ENCODE measurements around the gene PERM1.
"Not testable (repeated sequence)": the region's sequence is repeated elsewhere in the genome, so short reads cannot be mapped to it uniquely, and the experiment has no call there.

The PERM1 gene

DNA sequence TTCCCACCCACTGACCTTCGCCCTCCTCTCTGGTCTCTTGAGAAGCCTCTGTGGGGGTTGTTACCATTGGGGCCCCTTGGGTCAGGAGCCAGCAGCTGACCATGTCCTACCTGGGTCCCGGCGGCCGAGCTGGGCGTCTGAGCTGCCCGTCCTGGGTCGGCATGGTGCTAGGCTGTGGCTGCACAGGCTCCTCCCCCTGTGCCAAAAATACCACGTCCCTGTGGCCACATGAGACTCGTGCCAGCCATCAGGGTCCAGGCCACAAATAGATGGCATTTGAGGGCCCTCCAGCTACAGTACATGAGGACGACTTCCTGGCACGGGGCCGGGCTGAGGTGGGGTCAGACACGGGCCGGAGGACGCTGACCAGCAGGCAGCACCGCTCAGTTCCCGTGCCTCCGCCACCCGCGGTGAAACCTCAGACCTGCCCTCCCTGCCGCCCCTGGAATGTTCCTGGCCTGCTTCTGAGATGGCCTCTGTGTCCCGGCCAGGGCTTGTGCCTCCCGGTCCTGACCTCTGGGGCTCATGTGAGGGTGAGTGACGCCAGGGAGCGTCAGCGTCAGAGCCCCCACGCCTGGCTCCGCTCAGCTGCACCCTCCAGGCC is at the start of gene PERM1:
Gene PERM1, minus strand, starts transcription at position 139 of the 604 bp plus-strand sequence. CDS start 1,064 bp downstream, outside the sequence.
- DNase-seq (ENCODE audit: low spot score) (no peak), FAIRE-seq (no peak)

DNA sequence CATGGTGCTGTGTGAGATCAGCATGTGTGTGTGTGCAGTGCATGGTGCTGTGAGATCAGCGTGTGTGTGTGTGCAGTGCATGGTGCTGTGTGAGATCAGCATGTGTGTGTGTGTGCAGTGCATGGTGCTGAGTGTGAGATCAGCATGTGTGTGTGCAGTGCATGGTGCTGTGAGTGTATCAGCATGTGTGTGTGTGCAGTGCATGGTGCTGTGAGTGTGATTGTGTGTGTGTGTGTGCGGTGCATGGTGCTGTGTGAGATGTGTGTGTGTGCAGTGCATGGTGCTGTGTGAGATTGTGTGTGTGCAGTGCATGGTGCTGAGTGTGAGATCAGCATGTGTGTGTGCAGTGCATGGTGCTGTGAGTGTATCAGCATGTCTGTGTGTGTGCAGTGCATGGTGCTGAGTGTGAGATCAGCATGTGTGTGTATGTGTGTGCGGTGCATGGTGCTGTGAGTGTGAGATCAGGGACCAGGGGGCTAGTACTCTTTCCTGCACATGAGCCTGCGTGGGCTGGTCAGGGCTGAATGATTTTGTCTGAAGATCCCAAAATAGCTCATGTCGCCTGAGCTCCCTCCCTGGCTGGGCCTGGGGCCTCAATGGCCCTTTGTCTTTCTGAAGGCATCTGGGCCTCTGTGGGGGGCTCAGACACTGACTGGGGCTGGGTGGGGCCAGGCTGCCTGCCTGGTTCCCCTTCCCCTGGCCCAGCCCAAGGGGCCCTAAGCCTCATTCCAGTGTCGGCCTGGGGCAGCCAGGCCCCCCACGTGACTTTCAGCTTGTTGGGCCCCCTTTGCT is 49.2 kb upstream of the PERM1 start:
- not testable (repeated sequence) for DNase-seq (ENCODE audit: low spot score)

DNA sequence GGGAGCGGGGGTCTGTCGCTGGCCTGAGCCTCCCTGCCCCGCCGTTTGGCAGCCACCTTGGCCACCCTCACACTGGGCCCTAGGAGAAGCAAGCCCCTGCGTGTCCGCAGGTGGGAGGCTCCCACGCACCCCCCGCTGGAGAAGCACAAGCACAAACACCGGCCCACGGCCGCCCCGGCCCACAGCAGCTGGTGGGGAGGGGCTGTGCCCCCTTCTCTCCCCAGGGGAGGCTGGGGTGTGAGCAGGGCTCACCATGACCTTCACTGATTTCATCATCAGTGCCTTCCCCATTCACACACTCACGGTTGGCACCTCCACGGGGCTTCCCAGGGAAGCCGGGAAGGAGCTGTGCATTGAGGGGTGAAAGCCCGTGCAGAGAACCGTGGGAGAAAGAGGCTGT is 45.9 kb upstream of the PERM1 start:
- DNase-seq (ENCODE audit: low spot score), result no peak
- no peak for FAIRE-seq

More for the DNA sequence above, 49.2 kb upstream of the PERM1 start:
- FAIRE-seq, result not testable (repeated sequence)

- FAIRE-seq, result no peak
- DNase-seq (ENCODE audit: low spot score), result no peak
Observed at GRCh38 chr1:1026599-1027413, 44.9 kb upstream of the PERM1 start.

DNA sequence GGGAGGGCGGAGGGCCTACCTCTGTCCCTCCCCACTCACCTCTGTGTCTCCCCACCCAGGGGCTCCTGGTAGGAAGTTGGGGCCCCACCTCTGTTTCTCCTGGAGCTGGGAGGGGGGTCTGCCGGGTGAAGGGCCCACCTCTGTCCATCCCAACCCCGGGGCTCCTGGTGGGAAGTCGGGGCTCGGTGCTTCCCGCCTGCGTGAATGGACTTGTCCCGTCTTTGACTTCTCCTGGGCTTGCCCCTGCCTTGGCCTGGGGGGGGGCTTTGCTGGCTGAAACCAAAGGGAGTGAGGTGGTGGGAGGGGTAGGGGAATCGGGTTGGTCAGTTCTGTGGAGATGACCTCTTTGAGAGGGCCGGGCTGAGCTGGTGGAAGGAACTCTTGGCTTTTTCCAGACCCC is 43.8 kb upstream of the PERM1 start:
- no peak for FAIRE-seq
- DNase-seq (ENCODE audit: low spot score), result no peak

DNA sequence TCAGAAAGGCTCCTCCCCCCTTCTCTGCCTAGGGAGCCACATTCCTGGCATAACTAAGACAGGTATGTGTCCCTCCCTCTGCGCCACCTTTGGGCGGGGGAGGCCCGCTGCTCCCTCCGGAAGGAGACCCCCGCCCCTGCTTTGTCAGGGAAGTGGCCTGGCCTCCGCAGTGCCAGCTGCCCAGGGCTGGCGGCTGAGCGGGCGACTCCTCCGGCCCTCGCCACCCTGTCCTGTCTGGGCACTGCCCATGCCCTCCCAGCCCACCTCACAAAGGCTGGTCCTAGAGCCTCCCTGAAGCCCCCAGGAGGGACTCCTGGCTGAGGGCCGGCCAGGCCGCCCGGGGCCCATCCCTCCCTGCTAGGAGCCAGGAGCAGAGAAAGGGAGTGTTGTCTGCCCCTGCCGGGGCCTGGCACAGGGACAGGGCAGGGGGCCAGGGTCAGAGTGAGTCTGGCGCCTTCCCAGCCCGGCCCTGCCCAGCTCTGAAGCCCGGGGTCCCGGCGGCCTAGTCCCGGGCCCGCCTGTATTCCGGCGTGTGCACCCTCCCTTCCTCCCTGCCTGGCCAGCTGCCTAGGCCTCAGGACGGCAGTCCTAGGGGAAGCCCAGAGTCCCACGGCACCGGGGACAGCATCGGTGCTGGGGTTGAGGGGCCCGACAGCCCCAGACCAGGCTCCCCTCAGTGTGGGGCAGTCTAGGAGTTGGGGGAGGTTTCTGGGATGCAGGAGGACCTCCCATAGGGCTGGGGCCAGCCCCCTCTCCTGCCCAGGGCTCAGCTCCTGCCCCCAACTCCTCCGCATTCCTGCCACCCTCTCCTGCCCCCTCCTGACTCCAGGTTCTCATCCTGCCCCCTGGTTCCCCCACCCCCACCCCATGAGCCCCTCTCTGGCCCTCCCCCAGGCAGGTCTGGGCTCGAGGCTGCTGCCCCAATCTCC is 43.1 kb upstream of the PERM1 start:
- FAIRE-seq (peak; percentile 61), DNase-seq (ENCODE audit: low spot score) (peak; percentile 90)

GRCh38 chr1:1024149-1024770 is 42.4 kb upstream of the PERM1 start:
- no peak for DNase-seq (ENCODE audit: low spot score)
- FAIRE-seq, result no peak

- no peak for DNase-seq (ENCODE audit: low spot score)
Observed at GRCh38 chr1:1023700-1024099, 41.8 kb upstream of the PERM1 start.

DNA sequence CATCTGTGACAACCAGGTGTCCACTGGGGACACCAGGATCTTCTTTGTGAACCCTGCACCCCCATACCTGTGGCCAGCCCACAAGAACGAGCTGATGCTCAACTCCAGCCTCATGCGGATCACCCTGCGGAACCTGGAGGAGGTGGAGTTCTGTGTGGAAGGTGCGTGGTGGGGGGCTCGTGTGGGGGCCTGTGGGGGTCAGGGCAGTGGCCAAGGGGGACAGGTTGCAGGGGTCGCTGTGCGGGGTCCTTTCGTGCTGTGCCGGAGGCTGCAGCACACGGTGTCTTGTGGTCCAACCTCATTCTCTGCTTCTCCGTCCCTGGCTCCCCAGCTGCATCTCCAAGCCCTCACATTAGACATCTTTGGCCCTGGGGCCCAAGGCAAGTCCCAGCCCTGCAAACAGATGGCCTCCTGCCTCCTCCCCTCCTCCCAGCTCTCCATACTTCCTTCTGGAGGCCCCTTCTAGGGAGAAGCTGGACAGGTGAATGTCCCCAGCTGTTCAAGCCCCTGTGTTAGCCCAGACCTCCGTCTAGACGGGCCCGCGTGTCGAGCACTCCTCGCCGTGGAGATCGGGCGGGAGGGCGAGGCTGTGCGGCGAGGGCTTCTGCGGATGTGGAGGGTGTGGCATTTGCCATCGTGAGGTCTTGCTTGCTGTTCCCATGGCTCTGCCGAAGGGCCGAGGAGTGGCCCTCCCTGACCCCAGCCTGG is 40.6 kb upstream of the PERM1 start:
- no peak for FAIRE-seq
- no peak for DNase-seq (ENCODE audit: low spot score)

More at GRCh38 chr1:1023700-1024099, 41.8 kb upstream of the PERM1 start:
- no peak for FAIRE-seq

DNA sequence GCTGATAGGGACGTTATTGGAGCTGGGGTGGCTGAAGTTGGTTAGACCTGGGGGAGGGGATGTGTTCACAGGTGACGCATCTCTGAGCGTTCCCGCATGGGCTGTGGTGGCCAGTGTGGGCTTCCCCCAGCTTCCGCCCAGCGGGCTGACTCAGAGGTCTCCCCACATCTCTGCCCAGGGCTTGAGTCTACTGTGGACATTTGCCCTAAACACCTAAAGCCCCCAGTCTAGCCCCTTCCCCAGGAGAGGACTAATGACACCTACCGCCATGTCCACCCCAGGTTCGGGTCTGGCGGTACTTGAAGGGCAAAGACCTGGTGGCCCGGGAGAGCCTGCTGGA is 40.0 kb upstream of the PERM1 start:
- FAIRE-seq, result peak; percentile 70
- peak; percentile 82 for DNase-seq (ENCODE audit: low spot score)

GRCh38 chr1:1021010-1021919 is 39.4 kb upstream of the PERM1 start:
- FAIRE-seq, result peak; percentile 74
- DNase-seq (ENCODE audit: low spot score), result peak; percentile 87

- DNase-seq (ENCODE audit: low spot score) (peak; percentile 17), FAIRE-seq (no peak)
Observed at GRCh38 chr1:1020415-1021009, 38.6 kb upstream of the PERM1 start.

DNA sequence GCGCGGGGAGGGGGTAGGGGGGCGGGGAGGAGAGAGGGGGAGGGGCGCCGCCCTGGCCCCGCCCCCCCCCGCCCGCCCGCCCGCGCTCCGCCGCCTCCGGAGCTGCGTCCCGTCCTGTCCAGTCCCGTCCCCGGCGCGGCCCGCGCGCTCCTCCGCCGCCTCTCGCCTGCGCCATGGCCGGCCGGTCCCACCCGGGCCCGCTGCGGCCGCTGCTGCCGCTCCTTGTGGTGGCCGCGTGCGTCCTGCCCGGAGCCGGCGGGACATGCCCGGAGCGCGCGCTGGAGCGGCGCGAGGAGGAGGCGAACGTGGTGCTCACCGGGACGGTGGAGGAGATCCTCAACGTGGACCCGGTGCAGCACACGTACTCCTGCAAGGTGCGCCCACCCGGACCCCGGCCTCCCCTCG is 38.1 kb upstream of the PERM1 start, which contains the start of gene AGRN:
Gene AGRN, plus strand, starts transcription at position 121 of the 405 bp plus-strand sequence. Its CDS starts 53 bp downstream, at position 174.
- no peak for FAIRE-seq
- DNase-seq (ENCODE audit: low spot score), result peak; percentile 33

DNA sequence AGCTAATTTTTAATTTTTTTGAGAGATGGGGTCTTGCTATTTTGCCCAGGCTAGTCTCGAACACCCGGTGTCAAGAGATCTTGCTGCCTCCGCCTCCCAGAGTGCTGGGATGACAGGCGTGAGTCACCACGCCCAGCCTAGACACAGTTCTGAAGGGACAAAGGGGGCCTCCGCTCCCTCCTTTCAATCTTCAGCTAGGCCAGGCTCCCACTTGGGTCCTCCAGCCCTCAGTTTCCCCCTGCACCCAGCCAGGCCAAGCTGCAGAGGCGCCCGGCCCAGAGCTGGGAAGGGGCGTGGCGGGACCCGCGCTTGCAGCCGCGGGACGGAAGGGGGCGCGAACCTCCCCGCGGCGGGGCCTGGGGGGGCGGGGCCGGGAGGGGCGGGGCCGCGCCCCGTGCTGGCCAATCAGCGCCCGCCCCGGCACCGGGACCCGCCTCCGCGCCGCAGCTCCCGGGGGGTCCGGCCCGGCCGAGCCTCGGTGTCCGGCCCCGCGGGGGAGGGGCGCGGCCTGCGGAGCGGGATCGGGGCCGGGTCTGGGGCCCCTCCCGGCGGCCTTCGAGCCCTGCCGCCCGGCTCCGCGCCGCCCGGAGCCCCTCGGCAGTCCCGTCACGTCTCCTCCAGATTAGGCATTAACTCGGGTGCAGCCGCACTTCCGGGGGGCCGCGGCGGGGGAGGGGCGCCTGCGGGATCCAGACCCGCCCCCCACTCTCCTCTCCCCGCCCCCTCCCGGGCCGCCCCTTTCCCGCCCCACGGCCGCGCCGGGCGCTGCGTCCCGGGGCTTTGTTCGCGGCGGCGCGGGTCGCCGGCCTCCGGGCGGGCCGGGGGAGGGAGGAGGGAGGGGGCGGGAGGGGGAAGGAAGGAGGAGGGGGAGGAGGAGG is 37.5 kb upstream of the PERM1 start:
- peak; percentile 89 for DNase-seq (ENCODE audit: low spot score)
- FAIRE-seq, result no peak

DNA sequence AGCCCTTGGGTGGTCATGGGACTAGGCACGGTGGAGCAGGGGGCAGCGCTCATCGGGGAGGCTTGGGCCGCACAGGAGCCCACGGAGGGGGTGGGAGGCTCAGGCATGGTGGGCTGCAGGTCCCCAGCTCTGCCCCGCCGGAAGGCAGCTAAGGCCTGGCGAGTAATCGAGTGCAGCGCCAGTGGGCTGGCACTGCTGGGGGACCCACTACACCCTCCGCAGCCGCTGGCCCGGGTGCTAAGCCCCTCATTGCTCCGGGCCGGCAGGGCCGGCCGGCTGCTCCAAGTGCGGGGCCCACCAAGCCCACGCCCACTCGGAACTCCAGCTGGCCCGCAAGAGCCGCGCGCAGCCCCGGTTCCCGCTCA is 36.4 kb upstream of the PERM1 start:
- DNase-seq (ENCODE audit: low spot score); FAIRE-seq: not testable (repeated sequence)

- not testable (repeated sequence) for DNase-seq (ENCODE audit: low spot score); FAIRE-seq
Observed at GRCh38 chr1:1017397-1018320, 35.8 kb upstream of the PERM1 start.
